HG03432 (cell line): ENCODE data around the gene BANK1.

Experiments used
- ATAC-seq: cut with Tn5 transposase; IDR thresholded peaks from one replicate; pipeline ENCODE4 v1.9.1; 2021; ENCODE audit warnings: mild to moderate bottlenecking, moderate library complexity; ENCODE audit not compliant: unreplicated experiment

Gene BANK1

DNA sequence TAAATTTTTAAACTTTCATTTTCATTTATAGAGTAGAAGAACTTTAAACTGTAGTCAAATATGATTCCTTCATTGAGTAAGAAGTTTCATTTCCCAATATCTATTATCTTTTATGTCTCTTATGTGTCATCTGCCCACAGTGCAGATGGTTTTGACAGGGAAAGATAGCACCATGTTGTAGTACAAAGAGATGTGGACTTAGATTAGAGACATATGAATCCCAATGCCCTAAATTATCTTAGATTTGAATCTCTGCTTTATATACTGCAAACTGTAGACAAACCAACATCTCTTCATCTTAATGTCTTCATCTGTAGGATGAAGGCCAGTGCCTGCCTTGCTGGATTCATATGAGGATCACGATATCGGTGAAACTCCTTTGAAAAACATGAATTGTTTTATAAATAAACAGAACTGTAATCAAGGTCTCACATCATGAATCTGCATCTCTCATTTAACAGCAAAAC lies 217.5 kb downstream of the BANK1 start:
- peak; percentile 98 for ATAC-seq

DNA sequence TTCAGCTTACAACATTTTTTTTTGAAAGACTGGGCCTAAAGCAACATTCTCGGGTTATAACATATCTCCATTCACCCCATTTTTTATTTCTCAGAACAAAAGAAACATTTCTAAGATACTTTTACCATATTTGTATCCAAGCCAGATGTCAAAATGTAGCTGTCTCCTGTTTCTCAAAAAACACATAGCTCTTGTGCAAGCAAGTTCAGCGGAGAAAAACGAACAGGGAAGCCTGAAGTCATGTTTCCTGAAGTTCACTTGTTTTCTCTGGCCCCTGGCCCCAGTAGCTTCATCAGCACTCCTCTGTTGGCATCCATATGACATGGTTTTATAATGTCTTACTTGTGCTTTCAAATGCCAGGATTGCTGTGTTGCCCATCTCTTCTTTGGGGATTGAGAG lies 218.2 kb downstream of the BANK1 start:
- ATAC-seq = no peak

GRCh38 chr4:102022343-102022742 lies 231.8 kb downstream of the BANK1 start:
- ATAC-seq = no peak

GRCh38 chr4:102027961-102028360 lies 237.4 kb downstream of the BANK1 start:
- no peak for ATAC-seq

GRCh38 chr4:102031406-102031805 lies 240.9 kb downstream of the BANK1 start:
- ATAC-seq = no peak

- ATAC-seq = no peak
These were observed 245.5 kb downstream of the BANK1 start for GRCh38 chr4:102036016-102036415.

GRCh38 chr4:102036619-102037376 lies 246.3 kb downstream of the BANK1 start:
- ATAC-seq = no peak

- no peak for ATAC-seq
These were observed 247.0 kb downstream of the BANK1 start for GRCh38 chr4:102037566-102037965.

- no peak for ATAC-seq
These were observed 252.6 kb downstream of the BANK1 start for GRCh38 chr4:102042871-102043802.

DNA sequence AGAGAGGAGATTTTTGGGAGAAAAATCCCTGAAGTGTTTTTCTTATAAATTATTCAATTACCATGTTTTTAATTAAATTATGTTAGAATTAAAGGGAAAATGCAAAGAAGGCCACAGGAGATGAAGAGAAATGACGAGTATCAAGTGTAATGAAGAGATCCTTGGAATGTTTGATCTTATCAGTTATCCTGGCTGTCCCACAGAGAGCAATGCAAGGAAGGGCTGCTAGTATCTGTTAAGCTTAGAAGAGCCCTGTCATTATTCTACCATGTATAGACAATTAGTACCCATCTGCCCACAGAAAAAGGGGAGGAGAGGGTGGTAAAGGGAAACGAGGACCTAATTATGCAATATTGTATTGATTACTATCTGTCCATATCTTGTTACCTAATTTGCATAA lies 257.1 kb downstream of the BANK1 start:
- no peak for ATAC-seq

DNA sequence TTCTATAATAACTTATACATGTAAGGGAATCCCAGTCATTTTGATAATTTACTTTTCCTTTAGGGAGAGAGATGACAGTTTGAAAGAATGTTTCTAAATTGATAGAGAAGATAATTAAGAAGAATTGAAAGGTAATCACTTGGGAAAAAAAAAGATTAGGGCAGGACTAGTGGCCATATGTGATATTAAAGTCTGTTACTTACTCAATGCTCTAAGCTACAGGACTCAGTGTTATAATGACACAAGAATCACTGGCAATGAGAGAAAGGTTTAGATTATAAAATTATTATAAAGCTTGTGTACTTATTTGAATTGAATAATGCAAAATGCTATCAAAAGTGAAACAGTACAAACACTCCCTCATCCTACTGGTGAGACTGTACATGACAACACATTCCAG lies 265.3 kb downstream of the BANK1 start:
- no peak for ATAC-seq

- ATAC-seq = no peak
These were observed 266.6 kb downstream of the BANK1 start for GRCh38 chr4:102057122-102057521.

DNA sequence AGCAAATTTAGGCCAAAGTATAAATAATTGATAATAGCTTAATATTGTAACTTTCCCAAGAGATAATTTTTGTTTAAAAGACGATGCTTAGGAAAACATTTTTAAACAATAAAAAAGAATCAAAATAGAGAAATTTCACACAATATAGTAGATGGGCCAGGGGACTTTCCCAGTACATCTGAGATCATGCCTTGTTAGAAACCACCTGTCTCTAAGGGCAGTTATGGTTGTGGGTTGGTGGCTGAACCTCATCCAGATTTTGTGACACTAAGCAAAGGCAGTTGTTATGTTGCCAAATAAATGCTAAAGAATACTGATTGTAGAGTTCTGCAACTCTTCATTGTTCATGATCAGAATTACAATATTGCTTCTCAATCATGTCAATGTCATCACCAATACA lies 270.6 kb downstream of the BANK1 start:
- ATAC-seq = peak; percentile 94

GRCh38 chr4:102064747-102065442 lies 274.4 kb downstream of the BANK1 start:
- ATAC-seq = no peak

DNA sequence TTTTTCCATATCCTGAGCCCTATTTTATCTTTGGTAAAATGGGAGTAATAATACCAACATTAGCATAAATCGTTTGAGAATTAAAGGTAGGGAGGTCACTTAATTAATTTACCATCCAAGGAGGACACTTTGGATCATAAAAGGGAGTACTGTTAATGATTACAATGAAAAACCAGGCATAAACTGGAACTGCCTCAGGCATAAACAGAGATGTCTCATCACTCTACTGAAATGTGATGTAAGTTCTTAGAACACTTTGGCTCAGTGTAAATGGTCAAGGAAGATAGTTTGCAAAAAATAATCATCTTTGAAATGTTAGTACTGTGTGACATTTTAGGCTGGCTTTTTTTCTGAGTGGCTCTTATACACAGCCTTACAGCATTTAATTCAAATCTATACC lies 286.1 kb downstream of the BANK1 start:
- no peak for ATAC-seq

DNA sequence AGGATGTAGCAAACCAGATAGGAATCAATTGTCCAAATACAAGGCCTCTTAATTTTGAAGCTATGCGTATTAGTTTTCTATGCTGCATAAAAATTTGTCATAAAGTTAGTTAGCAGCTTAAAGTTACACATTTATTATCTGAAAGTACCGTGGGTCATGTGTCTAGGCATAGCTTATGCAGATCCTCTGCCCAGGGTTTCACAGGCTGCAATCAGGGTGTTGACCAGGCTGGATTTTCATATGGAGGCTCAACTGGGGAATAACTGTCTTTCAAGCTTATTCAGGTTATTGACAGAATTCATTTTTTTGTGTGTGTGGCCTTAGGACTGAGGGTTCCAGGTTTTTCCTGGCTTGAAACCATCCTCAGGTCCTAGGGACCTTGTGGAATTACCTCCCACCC lies 289.7 kb downstream of the BANK1 start:
- ATAC-seq = no peak

DNA sequence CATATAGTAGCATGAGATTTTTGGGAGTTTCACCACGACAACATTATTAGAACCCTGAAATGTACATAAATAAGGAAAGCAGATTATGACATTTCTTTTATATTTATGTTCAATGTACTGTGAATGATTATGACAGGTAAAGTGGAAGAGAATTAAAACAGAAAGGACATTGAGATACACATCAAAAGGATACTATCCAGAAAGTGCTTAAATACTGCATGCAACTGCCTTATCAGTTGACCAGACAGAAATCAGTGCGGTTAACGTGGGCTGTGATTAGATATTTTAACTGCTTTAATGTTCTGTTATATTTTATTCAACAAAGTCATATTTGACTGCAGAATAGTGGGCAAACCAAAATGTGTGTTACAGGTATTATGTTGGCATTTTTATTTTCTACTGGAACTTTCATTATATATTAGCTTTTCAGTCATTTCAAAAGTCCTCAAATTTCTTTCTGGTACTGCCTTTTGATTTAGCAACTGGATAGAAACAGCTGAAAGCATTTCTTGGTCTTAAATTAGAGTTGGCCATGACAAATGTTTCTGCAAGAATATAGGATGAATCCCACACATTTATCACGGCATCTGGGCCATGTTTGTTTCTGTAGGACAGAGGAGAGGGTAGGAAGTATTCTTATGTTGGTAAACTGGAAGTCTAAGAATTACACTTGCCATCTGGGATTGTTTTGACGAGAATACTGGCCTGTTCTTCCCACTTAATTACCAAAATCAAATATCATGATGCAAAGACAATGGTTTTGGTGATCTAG lies 299.5 kb downstream of the BANK1 start:
- ATAC-seq = no peak

- no peak for ATAC-seq
These were observed 301.1 kb downstream of the BANK1 start for GRCh38 chr4:102091656-102092055.

GRCh38 chr4:102094481-102094880 lies 304.0 kb downstream of the BANK1 start:
- ATAC-seq = no peak

- ATAC-seq = no peak
These were observed 312.8 kb downstream of the BANK1 start for GRCh38 chr4:102103368-102103767.

DNA sequence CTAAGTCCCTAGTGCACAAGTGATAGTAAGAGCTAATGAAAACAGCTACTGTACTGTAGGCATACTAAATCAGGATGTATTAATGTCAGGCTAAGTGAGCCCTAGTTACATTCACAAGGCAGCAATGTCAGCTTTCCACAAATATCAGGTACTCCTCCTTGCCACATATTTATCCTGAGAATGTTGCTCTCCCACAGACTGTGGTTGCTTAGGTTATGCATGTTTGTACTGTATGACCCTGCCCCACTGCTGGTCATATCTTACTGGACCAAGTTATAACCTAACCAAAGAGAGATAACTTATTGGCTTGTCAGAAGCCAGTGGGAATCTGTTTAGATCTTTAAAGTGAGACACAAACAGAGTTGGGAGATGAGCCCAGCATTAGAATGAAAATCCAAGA lies 313.7 kb downstream of the BANK1 start:
- ATAC-seq = no peak
